ENCODE results near the gene WDR48. TPM values are rescaled to one million over a fixed set of nuclear protein-coding genes. Genes with fewer than 3 reads are reported as not detected.

WDR48 gene
- total and polyA plus RNA-seq, 2 donors, result 25.7 to 66.9 TPM

- Histone ChIP-seq H3K36me3 (ENCODE audit: insufficient read depth) (no peaks in the 10 kb centered on the region), H3K27ac (ENCODE audit: low read depth) (no peak overlapping the region), H3K4me1 (ENCODE audit: insufficient read depth) (no peaks in the 10 kb centered on the region), H3K4me3 (ENCODE audit: low read depth, low read length) (no peak overlapping the region)
- DNase-seq (ENCODE audit: extremely low spot score), result no peak
- 90% methylated on average over 10 of the region's 10 CpGs for WGBS
Observed at GRCh38 chr3:39137991-39138803, 86.4 kb downstream of the WDR48 start.

- no peak overlapping the region for H3K4me3 ChIP-seq (ENCODE audit: low read depth, low read length)
- H3K4me1 ChIP-seq (ENCODE audit: insufficient read depth), result no peaks in the 10 kb centered on the region
- WGBS, result 42% methylated on average over 7 of the region's 7 CpGs
- no peak for DNase-seq (ENCODE audit: extremely low spot score)
- no peak overlapping the region for H3K27ac ChIP-seq (ENCODE audit: low read depth)
- H3K36me3 ChIP-seq (ENCODE audit: insufficient read depth), result no peaks in the 10 kb centered on the region
Observed at GRCh38 chr3:39138804-39139415, 87.1 kb downstream of the WDR48 start.

- no peak for DNase-seq (ENCODE audit: extremely low spot score)
- Histone ChIP-seq H3K36me3 (ENCODE audit: insufficient read depth) (peaks cover 2% of the 10 kb centered on the region), H3K27ac (ENCODE audit: low read depth) (no peak overlapping the region), H3K4me1 (ENCODE audit: insufficient read depth) (no peaks in the 10 kb centered on the region), H3K4me3 (ENCODE audit: low read depth, low read length) (no peak overlapping the region)
- 62% methylated on average over 2 of the region's 2 CpGs for WGBS
Observed at GRCh38 chr3:39139442-39139841, 87.6 kb downstream of the WDR48 start.

- WGBS, result 97% methylated on average over 2 of the region's 2 CpGs
- peaks cover 2% of the 10 kb centered on the region for H3K36me3 ChIP-seq (ENCODE audit: insufficient read depth)
- no peak for DNase-seq (ENCODE audit: extremely low spot score)
- no peak overlapping the region for H3K27ac ChIP-seq (ENCODE audit: low read depth)
- no peaks in the 10 kb centered on the region for H3K4me1 ChIP-seq (ENCODE audit: insufficient read depth)
- no peak overlapping the region for H3K4me3 ChIP-seq (ENCODE audit: low read depth, low read length)
Observed at GRCh38 chr3:39140341-39140971, 88.6 kb downstream of the WDR48 start.

GRCh38 chr3:39141171-39141995 is 89.6 kb downstream of the WDR48 start:
- no peak for DNase-seq (ENCODE audit: extremely low spot score)
- no peak overlapping the region for H3K4me3 ChIP-seq (ENCODE audit: low read depth, low read length)
- WGBS, result 41% methylated on average over 4 of the region's 4 CpGs
- peak overlapping the region; percentile 78 for H3K27ac ChIP-seq (ENCODE audit: low read depth)
- H3K36me3 ChIP-seq (ENCODE audit: insufficient read depth), result peaks cover 2% of the 10 kb centered on the region
- H3K4me1 ChIP-seq (ENCODE audit: insufficient read depth), result no peaks in the 10 kb centered on the region

GRCh38 chr3:39142067-39142466 is 90.3 kb downstream of the WDR48 start:
- peaks cover 2% of the 10 kb centered on the region for H3K36me3 ChIP-seq (ENCODE audit: insufficient read depth)
- no peak overlapping the region for H3K4me3 ChIP-seq (ENCODE audit: low read depth, low read length)
- DNase-seq (ENCODE audit: extremely low spot score), result no peak
- H3K4me1 ChIP-seq (ENCODE audit: insufficient read depth), result no peaks in the 10 kb centered on the region
- 78% methylated on average over 5 of the region's 5 CpGs for WGBS
- H3K27ac ChIP-seq (ENCODE audit: low read depth), result peak overlapping the region; percentile 78

- peaks cover 2% of the 10 kb centered on the region for H3K36me3 ChIP-seq (ENCODE audit: insufficient read depth)
- no peak overlapping the region for H3K27ac ChIP-seq (ENCODE audit: low read depth)
- 75% methylated on average over 14 of the region's 14 CpGs for WGBS
- no peak for DNase-seq (ENCODE audit: extremely low spot score)
- H3K4me1 ChIP-seq (ENCODE audit: insufficient read depth), result no peaks in the 10 kb centered on the region
- no peak overlapping the region for H3K4me3 ChIP-seq (ENCODE audit: low read depth, low read length)
Observed at GRCh38 chr3:39143051-39143885, 91.5 kb downstream of the WDR48 start.

GRCh38 chr3:39144095-39144747 is 92.4 kb downstream of the WDR48 start:
- Histone ChIP-seq H3K4me1 (ENCODE audit: insufficient read depth) (no peaks in the 10 kb centered on the region), H3K36me3 (ENCODE audit: insufficient read depth) (peaks cover 2% of the 10 kb centered on the region), H3K27ac (ENCODE audit: low read depth) (no peak overlapping the region), H3K4me3 (ENCODE audit: low read depth, low read length) (no peak overlapping the region)
- no peak for DNase-seq (ENCODE audit: extremely low spot score)
- WGBS, result 87% methylated on average over 20 of the region's 20 CpGs

GRCh38 chr3:39144748-39145380 is 93.0 kb downstream of the WDR48 start:
- DNase-seq (ENCODE audit: extremely low spot score), result no peak
- Histone ChIP-seq H3K27ac (ENCODE audit: low read depth) (no peak overlapping the region), H3K4me1 (ENCODE audit: insufficient read depth) (no peaks in the 10 kb centered on the region), H3K36me3 (ENCODE audit: insufficient read depth) (peaks cover 2% of the 10 kb centered on the region), H3K4me3 (ENCODE audit: low read depth, low read length) (no peak overlapping the region)
- 96% methylated on average over 23 of the region's 23 CpGs for WGBS

- peaks cover 2% of the 10 kb centered on the region for H3K36me3 ChIP-seq (ENCODE audit: insufficient read depth)
- no peak overlapping the region for H3K4me3 ChIP-seq (ENCODE audit: low read depth, low read length)
- WGBS, result 64% methylated on average over 11 of the region's 11 CpGs
- no peak for DNase-seq (ENCODE audit: extremely low spot score)
- H3K4me1 ChIP-seq (ENCODE audit: insufficient read depth), result no peaks in the 10 kb centered on the region
- peak overlapping the region; percentile 87 for H3K27ac ChIP-seq (ENCODE audit: low read depth)
Observed at GRCh38 chr3:39146083-39146501, 94.3 kb downstream of the WDR48 start.
